Endothelial cell of umbilical vein (primary cell): ENCODE measurements around the gene BCAS2. TPM values are rescaled to one million over a fixed set of nuclear protein-coding genes. Genes with fewer than 3 reads are reported as not detected.
A peak's percentile ranks its signal among the peaks of the same experiment; 100 is the strongest.

Experiments used
- Bru-seq: library from RNA; stranded (reverse); fragments of 400-500 nt; gene quantifications from one replicate; lab custom pipeline; 2021; lab: Mats Ljungman, UMichigan
- BruChase-seq, 2 experiments: library from RNA; stranded (reverse); fragments of 400-500 nt; gene quantifications; one replicate each; lab custom pipeline; 2021; lab: Mats Ljungman, UMichigan
- BruUV-seq: library from RNA; stranded (reverse); fragments of 400-500 nt; replicated peaks from 2 replicates; lab custom pipeline; 2021; lab: Mats Ljungman, UMichigan
- CTCF ChIA-PET: fragments of 300-600, 350-600 bp; sonication (Branson Sonifier 250); formaldehyde crosslinking; loops from one replicate; lab custom pipeline; 2021; ENCODE audit warnings: antibody characterized with exemption, inconsistent platforms; lab: Charles Lee
- POLR2A ChIA-PET: fragments of 300-600, 350-600 bp; sonication (Branson Sonifier 250); formaldehyde crosslinking; loops from one replicate; lab custom pipeline; 2021; ENCODE audit warnings: antibody characterized with exemption, inconsistent platforms; lab: Charles Lee
- DNase-seq: peaks from one replicate; pipeline ENCODE4 v3.0.0-alpha.2; 2011; ENCODE audit warnings: low read depth, low spot score
- FAIRE-seq: peaks from 2 replicates; lab custom pipeline; 2011; peaks lifted over from hg19 to GRCh38; lab: Jason Lieb, UNC
- H2AFZ ChIP-seq: 2 replicates; pipeline ENCODE4 v1.6.0; 2012; ENCODE audit warnings: low read depth, low read length, control low read depth, inconsistent platforms
- H3K27ac ChIP-seq: 2 replicates; pipeline ENCODE4 v1.5.1; 2011; ENCODE audit warnings: low read depth, mild to moderate bottlenecking, control low read depth, low read length, moderate library complexity; ENCODE audit not compliant: insufficient read depth
- H3K27me3 ChIP-seq, 2 experiments: 2 replicates each; pipeline versions ENCODE4 v1.6.0 to v1.6.1; 2011; ENCODE audit warnings: low read length in 2 of 2, mixed read lengths in 1 of 2; ENCODE audit not compliant: control insufficient read depth in 2 of 2, insufficient read depth in 2 of 2
- H3K36me3 ChIP-seq, 2 experiments: 2 replicates in 1 of 2; 3 replicates in 1 of 2; pipeline ENCODE4 v1.5.1; 2011; ENCODE audit warnings: low read length in 2 of 2, mild to moderate bottlenecking in 1 of 2, moderate library complexity in 1 of 2; ENCODE audit not compliant: control insufficient read depth in 2 of 2, insufficient read depth in 2 of 2; ENCODE audit errors: extremely low read depth in 1 of 2
- H3K4me1 ChIP-seq: 3 replicates; pipeline ENCODE4 v1.5.1; 2011; ENCODE audit warnings: mild to moderate bottlenecking, low read length; ENCODE audit not compliant: control insufficient read depth, insufficient read depth; ENCODE audit errors: extremely low read depth
- H3K4me2 ChIP-seq: 2 replicates; pipeline ENCODE4 v1.6.1; 2011; ENCODE audit warnings: low read length, control low read depth, mixed read lengths; ENCODE audit not compliant: insufficient read depth
- H3K4me3 ChIP-seq, 3 experiments: fragments of 200-600 bp in 1 of 3; sonication (generic), shearing (Covaris generic) in 1 of 3; replicated peaks in 1 of 3; 2 replicates each; pipeline ENCODE4 v1.5.1; 2011 to 2016; ENCODE audit warnings: control low read depth in 3 of 3, low read length in 3 of 3, mild to moderate bottlenecking in 2 of 3, inconsistent platforms in 1 of 3, low read depth in 1 of 3, moderate library complexity in 1 of 3; ENCODE audit not compliant: insufficient read depth in 1 of 3
- H3K79me2 ChIP-seq: 2 replicates; pipeline ENCODE4 v1.6.0; 2012; ENCODE audit warnings: low read length, inconsistent platforms; ENCODE audit not compliant: control insufficient read depth, insufficient read depth
- H3K9ac ChIP-seq: replicated peaks from 2 replicates; pipeline ENCODE3; 2011; ENCODE audit warnings: low read length, control low read depth; ENCODE audit not compliant: insufficient read depth; ENCODE audit errors: extremely low read depth
- H3K9me1 ChIP-seq: replicated peaks from 3 replicates; pipeline ENCODE4 v1.6.0; 2011; ENCODE audit warnings: mild to moderate bottlenecking, low read length; ENCODE audit not compliant: control insufficient read depth, insufficient read depth; ENCODE audit errors: extremely low read depth
- H3K9me3 ChIP-seq: replicated peaks from 2 replicates; pipeline ENCODE4 v1.5.1; 2012; ENCODE audit warnings: low read length, inconsistent platforms; ENCODE audit not compliant: control insufficient read depth, insufficient read depth
- H4K20me1 ChIP-seq: replicated peaks from 2 replicates; pipeline ENCODE3; 2011; ENCODE audit warnings: mild to moderate bottlenecking, low read length; ENCODE audit not compliant: control insufficient read depth, insufficient read depth; ENCODE audit errors: extremely low read depth
- EZH2 ChIP-seq: IDR thresholded peaks from 2 replicates; pipeline ENCODE4 v1.6.1; 2012; ENCODE audit warnings: borderline replicate concordance, low read depth, mild to moderate bottlenecking, moderate library complexity, low read length, inconsistent platforms; ENCODE audit not compliant: severe bottlenecking
- FOS ChIP-seq: IDR thresholded peaks from 2 replicates; pipeline ENCODE4 v1.6.1; 2011; ENCODE audit warnings: mild to moderate bottlenecking, low read length, moderate library complexity, borderline replicate concordance; ENCODE audit not compliant: insufficient read depth
- GATA2 ChIP-seq: IDR thresholded peaks from 2 replicates; pipeline ENCODE4 v1.7.0; 2011; ENCODE audit warnings: low read depth, mild to moderate bottlenecking, moderate library complexity, mixed read lengths, low read length; ENCODE audit not compliant: insufficient read length, insufficient read depth
- JUN ChIP-seq: IDR thresholded peaks from 2 replicates; pipeline ENCODE4 v1.6.1; 2011; ENCODE audit warnings: borderline replicate concordance, low read depth; ENCODE audit not compliant: insufficient read length, insufficient read depth
- MYC ChIP-seq: IDR thresholded peaks from one replicate; pipeline ENCODE4 v1.6.1; 2011; ENCODE audit warnings: mild to moderate bottlenecking, low read depth, low read length
- POLR2A ChIP-seq: IDR thresholded peaks from 2 replicates; pipeline ENCODE4 v1.6.1; 2012; ENCODE audit warnings: low read depth, mild to moderate bottlenecking, control low read depth, low read length
- POLR2AphosphoS5 ChIP-seq: IDR thresholded peaks from 2 replicates; pipeline ENCODE4 v1.6.1; 2012; ENCODE audit warnings: low read depth, mild to moderate bottlenecking, control low read depth, low read length, moderate library complexity; ENCODE audit not compliant: insufficient read depth
- dilution Hi-C: fragments of 300-500 bp; cut with MboI; formaldehyde crosslinking; loops from one replicate; pipeline ENCODE4 v1.15.0; 2019; ENCODE audit warnings: low sequenced_read_pairs; ENCODE audit not compliant: extremely low pct_ligation_motif_present
- intact Hi-C: fragments of 100-400 bp; cut with micrococcal nuclease; formaldehyde crosslinking; loops from one replicate; pipeline ENCODE4 v1.10.0; 2022
- long read RNA-seq: library from polyadenylated mRNA; stranded (forward); transcript quantifications from one replicate; pipeline ENCODE4 v2.0.0, GENCODE V29; 2021
- polyA minus RNA-seq, 3 experiments: library from RNA; depleted of rRNA, polyadenylated mRNA; stranded (reverse); fragments of >200 nt; gene quantifications; 1 replicate in 1 of 3; 2 replicates in 2 of 3; pipeline ENCODE4 v1.2.3, GENCODE V29; 2011
- polyA plus RNA-seq, 4 experiments: library from polyadenylated mRNA; depleted of rRNA in 3 of 4; stranded (reverse) in 3 of 4; unstranded in 1 of 4; fragments of >200 nt; gene quantifications; 2 replicates each; pipeline versions ENCODE4 v1.2.1 to v1.2.3, GENCODE V29; 2011 to 2012; ENCODE audit warnings: missing spikeins in 1 of 4
- total RNA-seq: library from RNA; stranded (reverse); gene quantifications from 2 replicates; pipeline ENCODE4 v1.2.3, GENCODE V29; 2021
- TF ChIP-seq, protein P1 (sequence below): IDR thresholded peaks from 2 replicates; pipeline ENCODE4 v1.6.1; 2011; ENCODE audit not compliant: insufficient read depth, insufficient read length
- TF ChIP-seq, protein P2 (sequence below), 2 donors: IDR thresholded peaks; 1 replicate in 1 of 2; 2 replicates in 1 of 2; pipeline ENCODE4 v1.5.1; 2011; ENCODE audit warnings: low read length in 2 of 2, mild to moderate bottlenecking in 2 of 2, moderate library complexity in 2 of 2, control low read depth in 1 of 2, inconsistent platforms in 1 of 2, low read depth in 1 of 2; ENCODE audit not compliant: insufficient read depth in 1 of 2; ENCODE audit errors: extremely low read depth in 1 of 2

BCAS2 gene
- total RNA-seq: 41.7 and 43.5 TPM in 2 replicates
- 9.6 and 12.5 TPM in 2 replicates for polyA plus RNA-seq
- 27.3 and 33.1 TPM in 2 replicates for polyA plus RNA-seq (2011; cell fraction: cytosol; rRNA removed)
- 10.1 and 13.0 TPM in 2 replicates for polyA plus RNA-seq (2011; cell fraction: nucleus; rRNA removed)
- 38.2 and 63.3 TPM in 2 replicates for polyA plus RNA-seq (2012)
- polyA minus RNA-seq: 9.8 and 13.7 TPM in 2 replicates
- 22.4 TPM for polyA minus RNA-seq (2011; cell fraction: cytosol; rRNA and poly(A)+ RNA removed)
- polyA minus RNA-seq (2011; cell fraction: nucleus; rRNA and poly(A)+ RNA removed): 3.8 and 5.5 TPM in 2 replicates
- percentile 75 among the genes with signal in this experiment for Bru-seq, nascent RNA
- BruChase-seq, experiment 1, labeled RNA remaining after a 6-hour chase: percentile 75 among the genes with signal in this experiment
- percentile 71 among the genes with signal in this experiment for BruChase-seq, experiment 2, labeled RNA remaining after a 2-hour chase
- long read RNA-seq, transcript BCAS2-201 (7 exons, 1,299 nt): major isoform, 165 of 184 reads
- long read RNA-seq, partial matches to known transcripts: 9 of 184 reads
- long read RNA-seq, other reads (novel, unspliced or antisense): 8 of 184 reads

DNA sequence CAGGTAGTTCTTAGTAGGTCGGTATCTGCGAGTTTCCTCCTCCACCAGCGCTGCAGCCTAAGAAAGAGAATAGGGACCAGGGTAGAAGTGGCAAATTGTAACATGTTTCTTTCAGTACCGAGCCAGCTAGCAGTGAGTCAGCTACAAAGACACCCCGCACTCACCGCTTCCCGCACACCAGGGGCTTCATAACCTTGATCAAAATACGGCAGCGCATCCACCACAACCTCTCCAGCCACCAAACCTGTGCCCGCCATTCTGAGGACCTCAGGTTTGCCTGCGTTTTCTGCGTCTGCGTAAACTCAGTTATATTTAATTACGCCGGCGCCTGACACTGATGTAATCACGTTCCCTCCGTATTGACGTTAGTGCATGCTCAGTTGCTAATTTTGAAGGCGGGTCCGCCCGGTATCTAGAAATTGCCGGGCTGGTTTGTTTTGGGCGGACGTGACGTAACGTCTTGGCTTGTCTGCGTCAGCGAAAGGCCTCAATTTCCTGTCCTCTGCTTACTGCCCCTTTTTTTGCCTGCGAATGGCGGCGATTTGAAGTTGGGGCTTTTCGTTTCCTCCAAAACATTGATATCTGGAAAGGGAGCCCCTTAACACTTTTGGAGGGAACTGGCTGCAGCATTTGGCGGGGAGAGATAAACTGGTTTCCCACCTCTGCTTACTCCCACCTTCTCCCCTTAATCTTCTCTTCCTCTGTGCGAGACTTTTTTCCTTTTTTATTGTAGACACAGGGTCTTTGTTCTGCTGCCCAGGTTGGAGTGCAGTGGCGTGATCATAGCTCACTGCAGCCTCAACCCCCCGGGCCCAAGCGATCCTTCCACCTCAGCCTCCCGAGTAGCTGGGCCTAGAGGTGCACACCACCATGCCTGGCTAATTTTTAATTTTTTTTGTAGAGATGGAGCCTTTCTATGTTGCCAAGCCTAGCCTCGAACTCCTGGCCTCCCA is at the start of gene BCAS2:
Gene BCAS2, minus strand, starts transcription at position 281 of the 953 bp plus-strand sequence. Its CDS starts 24 bp downstream, at position 257.
- Histone ChIP-seq H3K9me3 (no peaks in the 10 kb centered on the region), H3K4me1 (peaks cover 7% of the 10 kb centered on the region), H3K36me3 (peaks cover 2% of the 10 kb centered on the region in 2 experiments), H3K9ac (peak within 1 kb of the TSS; percentile 94), H3K27me3 (no peaks in the 10 kb centered on the region), H3K27ac (peak within 1 kb of the TSS; percentile 68), H3K4me2 (peak within 1 kb of the TSS; percentile 95), H3K4me3 (peak within 1 kb of the TSS; percentile 66 to 96 (median 85)), H2AFZ (peak within 1 kb of the TSS; percentile 100), H3K79me2 (peaks cover 23% of the 10 kb centered on the region), H4K20me1 (no peaks in the 10 kb centered on the region), H3K9me1 (no peaks in the 10 kb centered on the region)
- CTCF ChIA-PET: interaction anchor here (1.2 to 1.7 kb wide), 2 partner anchors 14 to 154 kb away, joined by 4 to 5 read pairs; no protein-coding TSS in a partner anchor
- peak; percentile 98 for DNase-seq
- dilution Hi-C loops: no loop called here
- TSS peak; percentile 89 for BruUV-seq
- peak; percentile 98 for FAIRE-seq
- TF ChIP-seq FOS: no peak
- peak; percentile 87 for TF ChIP-seq POLR2AphosphoS5
- no peak for TF ChIP-seq GATA2
- peak; percentile 42 for TF ChIP-seq JUN
- TF ChIP-seq MYC: no peak
- TF ChIP-seq POLR2A: peak; percentile 93
- TF ChIP-seq, protein P1, sequence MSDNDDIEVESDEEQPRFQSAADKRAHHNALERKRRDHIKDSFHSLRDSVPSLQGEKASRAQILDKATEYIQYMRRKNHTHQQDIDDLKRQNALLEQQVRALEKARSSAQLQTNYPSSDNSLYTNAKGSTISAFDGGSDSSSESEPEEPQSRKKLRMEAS: peak; percentile 33
- TF ChIP-seq, protein P2, sequence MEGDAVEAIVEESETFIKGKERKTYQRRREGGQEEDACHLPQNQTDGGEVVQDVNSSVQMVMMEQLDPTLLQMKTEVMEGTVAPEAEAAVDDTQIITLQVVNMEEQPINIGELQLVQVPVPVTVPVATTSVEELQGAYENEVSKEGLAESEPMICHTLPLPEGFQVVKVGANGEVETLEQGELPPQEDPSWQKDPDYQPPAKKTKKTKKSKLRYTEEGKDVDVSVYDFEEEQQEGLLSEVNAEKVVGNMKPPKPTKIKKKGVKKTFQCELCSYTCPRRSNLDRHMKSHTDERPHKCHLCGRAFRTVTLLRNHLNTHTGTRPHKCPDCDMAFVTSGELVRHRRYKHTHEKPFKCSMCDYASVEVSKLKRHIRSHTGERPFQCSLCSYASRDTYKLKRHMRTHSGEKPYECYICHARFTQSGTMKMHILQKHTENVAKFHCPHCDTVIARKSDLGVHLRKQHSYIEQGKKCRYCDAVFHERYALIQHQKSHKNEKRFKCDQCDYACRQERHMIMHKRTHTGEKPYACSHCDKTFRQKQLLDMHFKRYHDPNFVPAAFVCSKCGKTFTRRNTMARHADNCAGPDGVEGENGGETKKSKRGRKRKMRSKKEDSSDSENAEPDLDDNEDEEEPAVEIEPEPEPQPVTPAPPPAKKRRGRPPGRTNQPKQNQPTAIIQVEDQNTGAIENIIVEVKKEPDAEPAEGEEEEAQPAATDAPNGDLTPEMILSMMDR (IDR thresholded peaks at IDR 0.05; ENCODE audit: extremely low read depth in 1 of 2, insufficient read depth in 1 of 2, low read depth in 1 of 2, low read length in 2 of 2): no peak
- TF ChIP-seq EZH2: no peak
- POLR2A ChIA-PET: no interaction called here
- intact Hi-C loops: loop anchor here (1.0 to 10.0 kb wide), 6 partner anchors 70 to 607 kb away; partner anchors contain the start of genes DENND2C, NRAS, OLFML3 and TRIM33
